Neural cell (in vitro differentiated cells): ENCODE data around the gene KIF21B. TPM values are rescaled to one million over a fixed set of nuclear protein-coding genes. Genes with fewer than 3 reads are reported as not detected.

ENCODE experiments used
- H2AFZ ChIP-seq: fragments of 200-600, 300-800 bp; sonication (generic), shearing (Covaris generic); 2 replicates; pipeline ENCODE4 v1.6.0; 2014; ENCODE audit warnings: low read depth, mild to moderate bottlenecking, antibody characterized with exemption, low read length, moderate library complexity
- H3F3A ChIP-seq: fragments of 200-600 bp; shearing (Covaris generic); 2 replicates; pipeline ENCODE4 v1.6.1; 2016; ENCODE audit warnings: mild to moderate bottlenecking, moderate library complexity, mixed read lengths, antibody characterized with exemption, low read length; ENCODE audit not compliant: insufficient read depth, poor library complexity, severe bottlenecking
- H3K27ac ChIP-seq: fragments of 200-600, 300-800 bp; sonication (generic), shearing (Covaris generic); 2 replicates; pipeline ENCODE4 v1.5.1; 2014; ENCODE audit warnings: mild to moderate bottlenecking, low read length, moderate library complexity
- H3K27me3 ChIP-seq: fragments of 300-800, 200-600 bp; sonication (generic), shearing (Covaris generic); 2 replicates; pipeline ENCODE4 v1.6.0; 2014; ENCODE audit warnings: mild to moderate bottlenecking, low read depth, low read length, moderate library complexity; ENCODE audit not compliant: insufficient read depth
- H3K36me3 ChIP-seq: fragments of 300-800, 200-600 bp; sonication (generic), shearing (Covaris generic); 2 replicates; pipeline ENCODE4 v1.5.1; 2014; ENCODE audit warnings: mild to moderate bottlenecking, antibody characterized with exemption, low read length, moderate library complexity; ENCODE audit not compliant: insufficient read depth
- H3K4me2 ChIP-seq: fragments of 300-800, 200-600 bp; sonication (generic), shearing (Covaris generic); 2 replicates; pipeline ENCODE4 v1.6.0; 2014; ENCODE audit warnings: mild to moderate bottlenecking, low read length
- H3K4me3 ChIP-seq: fragments of 300-800, 200-600 bp; sonication (generic), shearing (Covaris generic); 2 replicates; pipeline ENCODE4 v1.5.1; 2014; ENCODE audit warnings: mild to moderate bottlenecking, low read length, moderate library complexity
- H3K79me2 ChIP-seq: fragments of 200-600 bp; shearing (Covaris generic); replicated peaks from 2 replicates; pipeline ENCODE4 v1.6.0; 2014; ENCODE audit warnings: mild to moderate bottlenecking, low read length, moderate library complexity; ENCODE audit not compliant: insufficient read depth
- H3K9ac ChIP-seq: fragments of 300-800, 200-600 bp; sonication (generic), shearing (Covaris generic); 2 replicates; pipeline ENCODE4 v1.6.1; 2016; ENCODE audit warnings: mild to moderate bottlenecking, low read length, mixed read lengths
- H3K9me2 ChIP-seq: fragments of 200-600 bp; shearing (Covaris generic); 2 replicates; pipeline ENCODE4 v1.6.1; 2016; ENCODE audit warnings: mild to moderate bottlenecking, low read length, mixed read lengths; ENCODE audit not compliant: insufficient read depth
- H3K9me3 ChIP-seq: fragments of 200-600, 300-800 bp; sonication (generic), shearing (Covaris generic); 2 replicates; pipeline ENCODE4 v1.6.1; 2016; ENCODE audit warnings: mild to moderate bottlenecking, mixed run types, low read length, moderate library complexity, mixed read lengths
- H4K20me1 ChIP-seq: fragments of 200-600 bp; shearing (Covaris generic); 2 replicates; pipeline ENCODE4 v1.6.1; 2016; ENCODE audit warnings: mild to moderate bottlenecking, mixed run types; ENCODE audit not compliant: insufficient read depth
- CTCF ChIP-seq: fragments of 450-650 bp; IDR thresholded peaks from 2 replicates; pipeline ENCODE4 v1.5.1; 2014; ENCODE audit warnings: antibody characterized with exemption, mild to moderate bottlenecking, moderate library complexity; ENCODE audit not compliant: poor library complexity, severe bottlenecking
- EP300 ChIP-seq: fragments of 450-650 bp; conservative IDR thresholded peaks from 2 replicates; pipeline ENCODE4 v1.6.1; 2014; ENCODE audit warnings: antibody characterized with exemption, mild to moderate bottlenecking, moderate library complexity; ENCODE audit not compliant: poor library complexity, severe bottlenecking
- EZH2 ChIP-seq: fragments of 200-600, 300-800 bp; shearing (Covaris generic), sonication (generic); IDR thresholded peaks from 2 replicates; pipeline ENCODE4 v1.6.1; 2014; ENCODE audit warnings: antibody characterized with exemption, low read length, borderline replicate concordance, mild to moderate bottlenecking; ENCODE audit not compliant: insufficient read depth, poor library complexity, severe bottlenecking
- MXI1 ChIP-seq: fragments of 450-650 bp; conservative IDR thresholded peaks from 2 replicates; pipeline ENCODE4 v1.6.1; 2014; ENCODE audit warnings: antibody characterized with exemption, mild to moderate bottlenecking; ENCODE audit not compliant: poor library complexity, severe bottlenecking
- POLR2AphosphoS5 ChIP-seq: IDR thresholded peaks from 2 replicates; pipeline ENCODE4 v1.6.1; 2012
- RAD21 ChIP-seq: fragments of 450-650 bp; conservative IDR thresholded peaks from 2 replicates; pipeline ENCODE4 v1.6.1; 2014; ENCODE audit warnings: antibody characterized with exemption, mild to moderate bottlenecking, moderate library complexity
- REST ChIP-seq: IDR thresholded peaks from 2 replicates; pipeline ENCODE4 v1.6.1; 2012; ENCODE audit warnings: borderline replicate concordance
- SMC3 ChIP-seq: fragments of 450-650 bp; conservative IDR thresholded peaks from 2 replicates; pipeline ENCODE4 v1.6.1; 2014; ENCODE audit warnings: antibody characterized with exemption, mild to moderate bottlenecking, moderate library complexity; ENCODE audit not compliant: poor library complexity
- TAF1 ChIP-seq: IDR thresholded peaks from 2 replicates; pipeline ENCODE4 v1.6.1; 2012; ENCODE audit warnings: low read depth
- polyA plus RNA-seq: library from polyadenylated mRNA; depleted of rRNA; stranded (reverse); fragments of >200 nt; gene quantifications from 2 replicates; pipeline ENCODE4 v1.2.3, GENCODE V29; 2014

Gene KIF21B
- polyA plus RNA-seq, 1 donor from 2014 or later, result 53.7 TPM

- Histone ChIP-seq H3K9ac (no peak overlapping the region), H2AFZ (no peak overlapping the region), H3F3A (no peaks in the 10 kb centered on the region), H4K20me1 (no peaks in the 10 kb centered on the region), H3K9me3 (no peaks in the 10 kb centered on the region), H3K27me3 (no peaks in the 10 kb centered on the region), H3K36me3 (no peaks in the 10 kb centered on the region), H3K27ac (no peak overlapping the region), H3K9me2 (no peaks in the 10 kb centered on the region), H3K4me3 (no peak overlapping the region), H3K79me2 (no peaks in the 10 kb centered on the region), H3K4me2 (no peak overlapping the region)
- TF ChIP-seq RAD21 (no peak), POLR2AphosphoS5 (no peak)
These were observed 25.8 kb upstream of the KIF21B start for GRCh38 chr1:201049248-201049831.

GRCh38 chr1:201048521-201048920, 25.0 kb upstream of the KIF21B start:
- Histone ChIP-seq H4K20me1 (no peaks in the 10 kb centered on the region), H3F3A (no peaks in the 10 kb centered on the region), H3K4me2 (no peak overlapping the region), H3K9me3 (no peaks in the 10 kb centered on the region), H3K9me2 (no peaks in the 10 kb centered on the region), H3K27me3 (no peaks in the 10 kb centered on the region), H3K36me3 (no peaks in the 10 kb centered on the region), H3K9ac (no peak overlapping the region), H3K4me3 (no peak overlapping the region), H3K79me2 (no peaks in the 10 kb centered on the region), H3K27ac (no peak overlapping the region), H2AFZ (no peak overlapping the region)
- TF ChIP-seq EZH2 (no peak), SMC3 (no peak), POLR2AphosphoS5 (no peak), RAD21 (no peak), REST (no peak), CTCF (no peak), EP300 (no peak), TAF1 (no peak), MXI1 (no peak)

- no peak overlapping the region for H3K4me3 ChIP-seq
- no peaks in the 10 kb centered on the region for H3K9me3 ChIP-seq
- H3K4me2 ChIP-seq, result no peak overlapping the region
- no peaks in the 10 kb centered on the region for H3K27me3 ChIP-seq
- TF ChIP-seq TAF1 (no peak), REST (no peak), EZH2 (no peak), SMC3 (no peak), EP300 (no peak), RAD21 (no peak), MXI1 (no peak), POLR2AphosphoS5 (no peak), CTCF (no peak)
- no peaks in the 10 kb centered on the region for H3K9me2 ChIP-seq
- no peak overlapping the region for H3K27ac ChIP-seq
- no peaks in the 10 kb centered on the region for H3F3A ChIP-seq
- no peaks in the 10 kb centered on the region for H4K20me1 ChIP-seq
- no peaks in the 10 kb centered on the region for H3K79me2 ChIP-seq
- H3K9ac ChIP-seq, result no peak overlapping the region
- H2AFZ ChIP-seq, result no peak overlapping the region
- H3K36me3 ChIP-seq, result no peaks in the 10 kb centered on the region
These were observed 20.6 kb upstream of the KIF21B start for GRCh38 chr1:201044119-201044518.
